Suprapubic skin (tissue), 4 donors: Measurements from ENCODE around the gene IMPG2. TPM values are rescaled to one million over a fixed set of nuclear protein-coding genes. Genes with fewer than 3 reads are reported as not detected.

Source experiments
- DNase-seq, 2 donors: peaks; one replicate each; pipeline ENCODE4 v3.0.0-alpha.2; 2019; ENCODE audit warnings: low spot score in 2 of 2
- H3K27ac ChIP-seq: fragments of 200-600 bp; sonication (generic); one replicate; pipeline ENCODE4 v1.5.1; 2019
- H3K27me3 ChIP-seq: fragments of 200-600 bp; sonication (generic); one replicate; pipeline ENCODE4 v1.5.1; 2019
- H3K36me3 ChIP-seq: fragments of 200-600 bp; sonication (generic); one replicate; pipeline ENCODE4 v1.5.1; 2019
- H3K4me1 ChIP-seq: fragments of 200-600 bp; sonication (generic); one replicate; pipeline ENCODE4 v1.5.1; 2019
- H3K4me3 ChIP-seq: fragments of 200-600 bp; sonication (generic); one replicate; pipeline ENCODE4 v1.5.1; 2019; ENCODE audit warnings: mild to moderate bottlenecking
- H3K9me3 ChIP-seq: fragments of 200-600 bp; sonication (generic); one replicate; pipeline ENCODE4 v1.5.1; 2019
- EP300 ChIP-seq: sonication (generic); formaldehyde crosslinking; IDR thresholded peaks from one replicate; pipeline ENCODE4 v1.6.1; 2017; ENCODE audit warnings: antibody characterized with exemption
- POLR2A ChIP-seq, 2 donors: fragments of 450-650 bp; IDR thresholded peaks; one replicate each; pipeline ENCODE4 v1.6.1; 2017; ENCODE audit warnings: antibody characterized with exemption in 2 of 2, mild to moderate bottlenecking in 2 of 2, moderate library complexity in 2 of 2
- POLR2AphosphoS5 ChIP-seq, 3 donors: sonication (generic); formaldehyde crosslinking; IDR thresholded peaks; one replicate each; pipeline ENCODE4 v1.6.1; 2017; ENCODE audit warnings: antibody characterized with exemption in 3 of 3
- WGBS: methylation state at CpG from one replicate; pipeline ENCODE4 v1.1.5; 2018; 5-methylcytosine and 5-hydroxymethylcytosine counted together
- total RNA-seq, 4 donors: library from RNA; depleted of rRNA; stranded (reverse); fragments of >200 nt; gene quantifications; one replicate each; pipeline ENCODE4 v1.1.0, GENCODE V29; 2016
- TF ChIP-seq, protein P1 (sequence below), 2 donors: fragments of 200-600 bp in 1 of 2; fragments of 450-650 bp in 1 of 2; sonication (generic) in 1 of 2; IDR thresholded peaks; one replicate each; pipeline ENCODE4 v1.5.1; 2016 to 2019; ENCODE audit warnings: antibody characterized with exemption in 2 of 2, mild to moderate bottlenecking in 1 of 2, moderate library complexity in 1 of 2

IMPG2 gene
- total RNA-seq, 4 donors from 2014 or later = 0.04 to 0.24 (median 0.12) TPM

- WGBS = 94% methylated on average over 5 of the region's 5 CpGs
- H3K4me3 ChIP-seq = no peak overlapping the region
- H3K4me1 ChIP-seq = no peaks in the 10 kb centered on the region
- no peaks in the 10 kb centered on the region for H3K9me3 ChIP-seq
- no peak for DNase-seq
- H3K36me3 ChIP-seq = no peaks in the 10 kb centered on the region
- TF ChIP-seq POLR2AphosphoS5 (IDR thresholded peaks at IDR 0.05) (no peak), EP300 (no peak), POLR2A (IDR thresholded peaks at IDR 0.05) (no peak)
- TF ChIP-seq, protein P1, sequence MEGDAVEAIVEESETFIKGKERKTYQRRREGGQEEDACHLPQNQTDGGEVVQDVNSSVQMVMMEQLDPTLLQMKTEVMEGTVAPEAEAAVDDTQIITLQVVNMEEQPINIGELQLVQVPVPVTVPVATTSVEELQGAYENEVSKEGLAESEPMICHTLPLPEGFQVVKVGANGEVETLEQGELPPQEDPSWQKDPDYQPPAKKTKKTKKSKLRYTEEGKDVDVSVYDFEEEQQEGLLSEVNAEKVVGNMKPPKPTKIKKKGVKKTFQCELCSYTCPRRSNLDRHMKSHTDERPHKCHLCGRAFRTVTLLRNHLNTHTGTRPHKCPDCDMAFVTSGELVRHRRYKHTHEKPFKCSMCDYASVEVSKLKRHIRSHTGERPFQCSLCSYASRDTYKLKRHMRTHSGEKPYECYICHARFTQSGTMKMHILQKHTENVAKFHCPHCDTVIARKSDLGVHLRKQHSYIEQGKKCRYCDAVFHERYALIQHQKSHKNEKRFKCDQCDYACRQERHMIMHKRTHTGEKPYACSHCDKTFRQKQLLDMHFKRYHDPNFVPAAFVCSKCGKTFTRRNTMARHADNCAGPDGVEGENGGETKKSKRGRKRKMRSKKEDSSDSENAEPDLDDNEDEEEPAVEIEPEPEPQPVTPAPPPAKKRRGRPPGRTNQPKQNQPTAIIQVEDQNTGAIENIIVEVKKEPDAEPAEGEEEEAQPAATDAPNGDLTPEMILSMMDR (IDR thresholded peaks at IDR 0.05) = no peak
- H3K27me3 ChIP-seq = no peaks in the 10 kb centered on the region
- H3K27ac ChIP-seq = no peak overlapping the region
Measured at GRCh38 chr3:101244212-101244575, 76.2 kb downstream of the IMPG2 start.

DNA sequence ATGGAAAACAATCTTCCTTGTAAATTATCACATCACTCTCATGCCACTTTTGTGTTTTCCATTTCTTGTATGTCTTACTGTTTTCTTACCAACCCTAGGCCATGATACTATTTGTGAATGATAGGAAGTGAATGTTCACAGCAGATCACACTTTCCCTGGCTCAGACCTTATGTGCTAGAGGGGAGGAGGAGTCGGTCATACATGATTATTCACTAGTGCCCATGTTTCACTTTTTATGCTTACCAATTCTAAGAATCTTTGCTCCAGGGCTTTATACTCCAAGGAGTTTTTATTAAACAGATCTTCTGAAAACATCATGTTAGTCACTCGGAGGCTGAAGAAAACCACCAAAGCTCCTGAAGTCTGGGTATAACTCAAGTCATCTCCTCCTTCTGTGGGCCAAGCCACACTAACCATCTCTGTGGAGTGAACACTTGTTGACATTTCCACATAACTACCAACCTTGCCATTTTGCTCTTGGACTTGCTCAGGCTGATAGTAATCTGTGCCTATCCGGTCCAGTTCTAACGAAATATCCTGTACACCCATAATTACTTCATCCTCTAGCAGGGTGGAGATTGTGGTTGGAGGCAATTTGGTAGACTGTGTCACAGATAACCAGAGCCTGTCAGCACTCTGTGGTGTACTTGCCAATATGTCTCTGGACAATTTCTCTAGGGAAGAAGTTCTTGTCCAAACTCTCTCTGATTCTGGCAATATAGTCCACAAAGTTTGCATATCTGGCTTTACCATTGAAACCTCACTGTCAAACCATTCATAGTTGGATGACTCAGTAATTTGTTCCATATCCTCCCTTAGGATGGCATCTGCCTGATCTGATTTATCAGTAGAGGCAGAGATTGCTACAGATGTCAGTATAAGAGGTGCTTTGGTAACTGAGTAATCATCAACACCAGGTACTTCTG lies 76.8 kb downstream of the IMPG2 start:
- no peaks in the 10 kb centered on the region for H3K9me3 ChIP-seq
- WGBS = 59% methylated on average over 4 of the region's 4 CpGs
- no peaks in the 10 kb centered on the region for H3K4me1 ChIP-seq
- H3K4me3 ChIP-seq = no peak overlapping the region
- no peaks in the 10 kb centered on the region for H3K36me3 ChIP-seq
- H3K27ac ChIP-seq = no peak overlapping the region
- TF ChIP-seq, protein P1 (IDR thresholded peaks at IDR 0.05) = no peak
- TF ChIP-seq POLR2AphosphoS5 (IDR thresholded peaks at IDR 0.05) (no peak), POLR2A (IDR thresholded peaks at IDR 0.05) (no peak), EP300 (no peak)
- DNase-seq = no peak
- no peaks in the 10 kb centered on the region for H3K27me3 ChIP-seq

GRCh38 chr3:101240719-101241399 lies 79.5 kb downstream of the IMPG2 start:
- WGBS = 92% methylated on average over 1 of the region's 1 CpG
- H3K9me3 ChIP-seq = no peaks in the 10 kb centered on the region
- TF ChIP-seq POLR2A (IDR thresholded peaks at IDR 0.05) = no peak
- no peak for TF ChIP-seq POLR2AphosphoS5 (IDR thresholded peaks at IDR 0.05)
- TF ChIP-seq, protein P1 (IDR thresholded peaks at IDR 0.05) = no peak
- TF ChIP-seq EP300 = no peak
- no peak overlapping the region for H3K4me3 ChIP-seq
- no peaks in the 10 kb centered on the region for H3K4me1 ChIP-seq
- H3K36me3 ChIP-seq = no peaks in the 10 kb centered on the region
- no peak overlapping the region for H3K27ac ChIP-seq
- no peaks in the 10 kb centered on the region for H3K27me3 ChIP-seq
- DNase-seq = no peak

DNA sequence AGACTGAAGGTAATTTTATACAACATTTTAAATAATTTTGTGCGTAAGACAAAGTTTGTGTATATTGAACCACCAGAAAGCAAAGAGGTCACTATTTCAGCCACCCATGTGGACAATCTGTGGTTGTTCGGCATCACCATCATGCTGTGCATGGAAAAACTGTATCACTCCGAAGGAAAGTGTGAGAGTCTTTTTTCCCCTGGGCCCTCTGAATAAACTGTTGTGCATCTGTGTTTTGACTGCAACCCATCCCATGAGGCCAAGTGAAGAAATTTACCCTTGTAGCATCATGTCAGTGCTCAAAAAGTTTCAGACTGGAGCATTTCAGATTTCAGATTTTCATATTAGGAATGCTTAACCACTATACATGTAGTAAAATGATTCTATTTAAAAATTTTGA lies 85.3 kb downstream of the IMPG2 start:
- no peak for TF ChIP-seq POLR2AphosphoS5 (IDR thresholded peaks at IDR 0.05)
- TF ChIP-seq EP300 = no peak
- TF ChIP-seq, protein P1 (IDR thresholded peaks at IDR 0.05) = no peak
- TF ChIP-seq POLR2A (IDR thresholded peaks at IDR 0.05) = no peak
- H3K27ac ChIP-seq = no peak overlapping the region
- H3K36me3 ChIP-seq = no peaks in the 10 kb centered on the region
- H3K4me1 ChIP-seq = no peaks in the 10 kb centered on the region
- WGBS = 95% methylated on average over 3 of the region's 3 CpGs
- H3K4me3 ChIP-seq = no peak overlapping the region
- no peak for DNase-seq
- H3K27me3 ChIP-seq = no peaks in the 10 kb centered on the region
- no peaks in the 10 kb centered on the region for H3K9me3 ChIP-seq

DNA sequence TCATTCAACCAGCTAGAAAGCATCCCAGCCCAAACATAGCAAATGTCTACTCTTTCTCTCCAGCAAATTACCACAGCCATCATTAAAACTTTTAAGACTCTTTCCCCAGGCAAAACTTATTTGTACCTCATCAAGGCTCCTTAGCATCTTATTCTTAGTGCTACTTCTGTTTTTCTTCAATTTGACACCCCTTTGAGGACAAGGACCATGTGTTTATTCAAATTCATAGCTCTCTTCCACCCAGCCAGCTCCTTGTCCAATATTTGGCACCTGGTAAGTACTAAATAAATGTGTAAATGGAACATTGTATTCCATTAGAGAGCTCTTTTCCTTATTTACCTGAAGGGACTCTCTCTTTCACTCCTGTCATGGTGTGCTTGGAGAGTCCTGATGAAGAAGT lies 89.8 kb downstream of the IMPG2 start:
- TF ChIP-seq POLR2A (IDR thresholded peaks at IDR 0.05) (no peak), POLR2AphosphoS5 (IDR thresholded peaks at IDR 0.05) (no peak), EP300 (no peak)
- TF ChIP-seq, protein P1 (IDR thresholded peaks at IDR 0.05) = no peak
- DNase-seq = no peak
- Histone ChIP-seq H3K4me3 (no peak overlapping the region), H3K27ac (no peak overlapping the region), H3K9me3 (no peaks in the 10 kb centered on the region), H3K4me1 (no peaks in the 10 kb centered on the region), H3K27me3 (no peaks in the 10 kb centered on the region), H3K36me3 (no peaks in the 10 kb centered on the region)
